ENCODE measurements around the gene HRH4. TPM values are rescaled to one million over a fixed set of nuclear protein-coding genes. Genes with fewer than 3 reads are reported as not detected.

HRH4 gene
- total and polyA plus RNA-seq, 2 donors (not counting 1 experiment from before 2014, with no cell fraction given), result 0.03 to 0.07 TPM

- H2AFZ ChIP-seq (ENCODE audit: insufficient read depth, low read depth, low read length, poor library complexity, severe bottlenecking), result no peak overlapping the region
- peaks cover 0 to 4% (median 0%) of the 10 kb centered on the region in 4 experiments for H3K27me3 ChIP-seq (replicated peaks in 1 of 4; ENCODE audit: control extremely low read depth in 1 of 4, control insufficient read depth in 3 of 4, insufficient read depth in 4 of 4, low read length in 3 of 4)
- H3K4me3 ChIP-seq (ENCODE audit: control extremely low read depth in 1 of 5, extremely low read depth in 1 of 5, insufficient read depth in 1 of 5, low read depth in 2 of 5, low read length in 4 of 5), result no peak overlapping the region
- no peak for ATAC-seq (ENCODE audit: low read depth)
- H3K79me2 ChIP-seq (ENCODE audit: control insufficient read depth, insufficient read depth, low read length), result no peaks in the 10 kb centered on the region
- ChIA-PET CTCF (interaction anchor here (0.5 to 2.5 kb wide), 2 partner anchors 8 to 1148 kb away, joined by 3 to 8 read pairs; no protein-coding TSS in a partner anchor), POLR2A (no interaction called here)
- 100% methylated on average over 1 of the region's 3 CpGs for WGBS (ENCODE audit: insufficient coverage)
- intact Hi-C loops (cut with micrococcal nuclease), result no loop called here
- no peaks in the 10 kb centered on the region for H3K9me3 ChIP-seq (ENCODE audit: control extremely low read depth in 1 of 3, control insufficient read depth in 2 of 3, insufficient read depth in 1 of 3, low read length in 2 of 3)
- no peak overlapping the region for H3K9ac ChIP-seq (ENCODE audit: low read length)
- Mint-ChIP-seq H3K4me1 (no peaks in the 10 kb centered on the region), H3K4me3 (no peak overlapping the region), H3K27me3 (no peaks in the 10 kb centered on the region), H3K9me3 (ENCODE audit: insufficient read depth) (no peaks in the 10 kb centered on the region), H3K27ac (no peak overlapping the region)
- no peaks in the 10 kb centered on the region for H3K36me3 ChIP-seq (replicated peaks in 1 of 2; ENCODE audit: control extremely low read depth in 1 of 2, control insufficient read depth in 1 of 2, extremely low read depth in 1 of 2, insufficient read depth in 2 of 2, low read length in 1 of 2)
- TF ChIP-seq CTCF (IDR thresholded peaks at IDR 0.05) (no peak), EZH2 (IDR thresholded peaks at IDR 0.05; ENCODE audit: borderline replicate concordance, insufficient read depth, low read depth, low read length, poor library complexity, severe bottlenecking) (no peak)
- H3K4me2 ChIP-seq (replicated peaks; ENCODE audit: low read depth, low read length, poor library complexity, severe bottlenecking), result no peak overlapping the region
- no peaks in the 10 kb centered on the region for H3K4me1 ChIP-seq (ENCODE audit: control insufficient read depth in 2 of 2, insufficient read depth in 2 of 2, low read length in 2 of 2)
- H4K20me1 ChIP-seq (ENCODE audit: control insufficient read depth, insufficient read depth, low read length, poor library complexity, severe bottlenecking), result no peaks in the 10 kb centered on the region
- no peak overlapping the region for H3K27ac ChIP-seq (ENCODE audit: low read length in 2 of 2)
- DNase-seq, result no peak
Measured at GRCh38 chr18:24516261-24516660, 55.8 kb downstream of the HRH4 start.

- intact Hi-C loops (cut with micrococcal nuclease), result no loop called here
- Histone ChIP-seq H3K36me3 (replicated peaks in 1 of 2; ENCODE audit: control extremely low read depth in 1 of 2, control insufficient read depth in 1 of 2, extremely low read depth in 1 of 2, insufficient read depth in 2 of 2, low read length in 1 of 2) (no peaks in the 10 kb centered on the region), H3K9ac (ENCODE audit: low read length) (no peak overlapping the region), H2AFZ (ENCODE audit: insufficient read depth, low read depth, low read length, poor library complexity, severe bottlenecking) (no peak overlapping the region), H3K27me3 (replicated peaks in 1 of 4; ENCODE audit: control extremely low read depth in 1 of 4, control insufficient read depth in 3 of 4, insufficient read depth in 4 of 4, low read length in 3 of 4) (peaks cover 0 to 4% (median 0%) of the 10 kb centered on the region in 4 experiments), H4K20me1 (ENCODE audit: control insufficient read depth, insufficient read depth, low read length, poor library complexity, severe bottlenecking) (no peaks in the 10 kb centered on the region), H3K9me3 (ENCODE audit: control extremely low read depth in 1 of 3, control insufficient read depth in 2 of 3, insufficient read depth in 1 of 3, low read length in 2 of 3) (no peaks in the 10 kb centered on the region), H3K79me2 (ENCODE audit: control insufficient read depth, insufficient read depth, low read length) (no peaks in the 10 kb centered on the region), H3K4me1 (ENCODE audit: control insufficient read depth in 2 of 2, insufficient read depth in 2 of 2, low read length in 2 of 2) (no peaks in the 10 kb centered on the region), H3K4me3 (ENCODE audit: control extremely low read depth in 1 of 5, extremely low read depth in 1 of 5, insufficient read depth in 1 of 5, low read depth in 2 of 5, low read length in 4 of 5) (no peak overlapping the region), H3K4me2 (replicated peaks; ENCODE audit: low read depth, low read length, poor library complexity, severe bottlenecking) (no peak overlapping the region), H3K27ac (ENCODE audit: low read length in 2 of 2) (no peak overlapping the region)
- CTCF ChIA-PET, result interaction anchor here (1.5 kb wide), 1 partner anchor 22 kb away, joined by 3 read pairs; no protein-coding TSS in a partner anchor
- Mint-ChIP-seq H3K27ac (no peak overlapping the region), H3K9me3 (ENCODE audit: insufficient read depth) (no peaks in the 10 kb centered on the region), H3K4me1 (no peaks in the 10 kb centered on the region), H3K4me3 (no peak overlapping the region), H3K27me3 (no peaks in the 10 kb centered on the region)
- ATAC-seq (ENCODE audit: low read depth), result no peak
- TF ChIP-seq CTCF (IDR thresholded peaks at IDR 0.05) (no peak), EZH2 (IDR thresholded peaks at IDR 0.05; ENCODE audit: borderline replicate concordance, insufficient read depth, low read depth, low read length, poor library complexity, severe bottlenecking) (no peak)
- no peak for DNase-seq
- WGBS (ENCODE audit: insufficient coverage), result 96% methylated on average over 6 of the region's 8 CpGs
- POLR2A ChIA-PET, result no interaction called here
Measured at GRCh38 chr18:24517554-24517953, 57.1 kb downstream of the HRH4 start.
